Neuron (in vitro differentiated cells): Measurements from ENCODE around the gene ETFDH.
"Not testable (repeated sequence)": the region's sequence is repeated elsewhere in the genome, so short reads cannot be mapped to it uniquely, and the experiment has no call there.

Experiments used
- H2AFZ ChIP-seq: one replicate; pipeline ENCODE4 v1.6.1; 2013; ENCODE audit warnings: low read depth, mild to moderate bottlenecking, inconsistent platforms, low read length, moderate library complexity
- H3K27me3 ChIP-seq: one replicate; pipeline ENCODE4 v1.6.1; 2013; ENCODE audit warnings: low read length; ENCODE audit not compliant: insufficient read depth
- H3K36me3 ChIP-seq: one replicate; pipeline ENCODE4 v1.6.1; 2013; ENCODE audit warnings: low read length; ENCODE audit not compliant: insufficient read depth
- H3K4me1 ChIP-seq: one replicate; pipeline ENCODE4 v1.6.1; 2013; ENCODE audit warnings: low read length; ENCODE audit not compliant: insufficient read depth
- H3K4me3 ChIP-seq: 2 replicates; pipeline ENCODE4 v1.5.1; 2013; ENCODE audit warnings: mild to moderate bottlenecking, low read length, moderate library complexity
- H3K9me3 ChIP-seq: one replicate; pipeline ENCODE4 v1.6.1; 2013; ENCODE audit warnings: low read length

The ETFDH gene

DNA sequence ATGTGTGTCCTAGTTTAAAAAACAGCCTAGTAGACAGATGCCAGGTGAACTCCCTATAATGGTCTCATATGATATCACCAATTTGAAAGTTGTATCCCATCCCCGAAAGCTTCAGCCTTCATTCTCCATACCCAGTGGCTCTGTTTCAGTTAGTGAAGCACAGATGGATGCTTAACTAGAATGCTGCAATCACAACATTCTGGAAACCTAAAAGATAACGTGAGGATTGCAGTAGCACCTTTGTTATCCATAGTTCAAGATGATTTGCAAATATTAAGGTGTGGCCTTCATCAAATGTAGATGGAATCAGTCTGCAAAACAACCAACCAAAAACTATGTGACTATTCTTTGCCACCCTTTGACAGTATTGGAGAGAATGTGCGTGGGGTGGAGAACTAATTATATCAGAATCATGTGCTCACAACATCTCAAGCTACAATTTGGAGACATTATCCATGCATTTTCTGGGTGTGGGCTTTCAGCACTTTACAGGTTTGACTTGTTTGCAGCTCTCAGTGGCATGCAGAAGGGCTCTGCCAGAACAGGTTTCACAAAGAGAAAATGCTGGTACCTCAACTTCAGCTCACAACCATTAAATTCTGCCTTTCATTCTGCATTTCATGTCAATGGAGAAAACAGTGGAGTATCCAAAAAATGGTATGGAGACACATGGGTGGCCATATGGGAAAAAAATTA, 69.4 kb downstream of the ETFDH start:
- H3K27me3 ChIP-seq: peaks cover 4% of the 10 kb centered on the region
- H2AFZ ChIP-seq: no peak overlapping the region
- H3K36me3 ChIP-seq: no peaks in the 10 kb centered on the region
- H3K4me1 ChIP-seq: no peaks in the 10 kb centered on the region
- H3K4me3 ChIP-seq: no peak overlapping the region
- H3K9me3 ChIP-seq: no peaks in the 10 kb centered on the region

DNA sequence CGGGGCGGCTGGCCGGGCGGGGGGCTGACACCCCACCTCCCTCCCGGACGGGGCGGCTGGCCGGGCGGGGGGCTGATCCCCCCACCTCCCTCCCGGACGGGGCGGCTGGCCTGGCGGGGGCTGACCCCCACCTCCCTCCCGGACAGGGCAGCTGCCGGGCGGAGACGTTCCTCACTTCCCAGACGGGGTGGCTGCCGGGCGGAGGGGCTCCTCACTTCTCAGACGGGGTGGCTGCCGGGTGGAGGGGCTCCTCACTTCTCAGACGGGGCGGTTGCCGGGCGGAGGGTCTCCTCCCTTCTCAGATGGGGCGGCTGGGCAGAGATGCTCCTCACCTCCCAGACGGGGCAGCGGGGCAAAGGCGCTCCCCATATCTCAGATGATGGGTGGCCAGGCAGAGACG, 74.4 kb downstream of the ETFDH start:
- not testable (repeated sequence) for H3K4me1 ChIP-seq, H3K4me3 ChIP-seq, H3K9me3 ChIP-seq, H3K36me3 ChIP-seq, H2AFZ ChIP-seq, H3K27me3 ChIP-seq

DNA sequence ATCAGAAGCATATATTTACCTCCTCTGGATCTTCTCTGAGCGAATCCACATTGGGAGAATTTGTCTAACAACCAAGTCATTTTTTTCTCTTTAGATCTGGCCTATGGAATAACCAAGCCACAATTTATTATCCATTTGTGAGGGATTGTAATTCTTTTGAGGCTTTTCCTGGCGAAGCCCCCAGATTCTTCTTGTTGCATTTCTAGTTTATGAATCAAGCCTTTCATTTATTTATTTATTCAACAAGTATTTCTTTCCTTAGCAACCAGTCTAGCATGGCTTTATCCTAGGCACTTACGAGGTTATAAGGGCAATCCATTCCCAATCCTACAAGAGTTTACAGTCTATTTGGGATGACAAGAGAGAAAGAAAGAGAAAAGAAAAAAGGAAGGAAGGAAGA, 78.3 kb downstream of the ETFDH start:
- H3K9me3 ChIP-seq: no peaks in the 10 kb centered on the region
- H3K36me3 ChIP-seq: no peaks in the 10 kb centered on the region
- no peak overlapping the region for H3K4me3 ChIP-seq

DNA sequence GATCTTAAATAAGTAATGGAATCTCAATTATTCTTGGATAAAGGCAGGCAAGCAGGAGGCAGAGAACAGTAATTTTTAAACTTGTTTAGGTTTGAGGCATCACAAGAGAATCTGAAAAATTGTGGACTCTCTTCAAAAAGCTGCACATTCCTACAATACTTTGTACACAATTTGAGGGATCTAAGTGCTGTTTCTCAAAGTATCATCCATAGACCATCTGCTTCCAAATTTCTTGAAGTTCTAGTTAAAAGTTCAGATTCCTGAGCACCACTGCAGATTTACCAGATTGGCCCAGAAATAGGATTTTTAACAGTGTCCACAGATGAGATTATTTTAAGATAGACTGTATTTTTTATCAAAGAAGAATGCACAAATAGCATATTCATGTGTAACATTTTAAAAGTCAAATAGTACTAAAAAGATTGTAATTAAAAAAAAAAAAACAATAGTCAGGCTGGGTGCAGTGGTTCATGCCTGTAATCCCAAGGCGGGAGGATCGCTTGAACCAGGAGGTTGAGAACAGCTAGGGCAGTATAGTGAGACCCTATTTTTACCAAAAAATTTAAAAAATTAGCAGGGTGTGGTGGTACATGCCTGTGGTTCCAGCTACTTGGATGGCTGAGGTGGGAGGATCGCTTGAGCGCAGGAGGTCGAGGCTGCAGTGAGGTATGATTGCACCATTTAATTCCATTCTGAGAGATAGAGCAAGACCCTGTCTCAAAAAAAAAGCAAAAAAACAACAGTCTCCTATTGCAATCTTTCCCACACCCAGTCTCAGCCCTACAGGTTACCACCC, 82.5 kb downstream of the ETFDH start:
- H2AFZ ChIP-seq: no peak overlapping the region
- H3K36me3 ChIP-seq: no peaks in the 10 kb centered on the region
- no peaks in the 10 kb centered on the region for H3K4me1 ChIP-seq
- no peak overlapping the region for H3K4me3 ChIP-seq
- no peaks in the 10 kb centered on the region for H3K27me3 ChIP-seq
- no peaks in the 10 kb centered on the region for H3K9me3 ChIP-seq

More for the DNA sequence above, 78.3 kb downstream of the ETFDH start:
- Histone ChIP-seq H3K27me3 (no peaks in the 10 kb centered on the region), H3K4me1 (no peaks in the 10 kb centered on the region), H2AFZ (no peak overlapping the region)

DNA sequence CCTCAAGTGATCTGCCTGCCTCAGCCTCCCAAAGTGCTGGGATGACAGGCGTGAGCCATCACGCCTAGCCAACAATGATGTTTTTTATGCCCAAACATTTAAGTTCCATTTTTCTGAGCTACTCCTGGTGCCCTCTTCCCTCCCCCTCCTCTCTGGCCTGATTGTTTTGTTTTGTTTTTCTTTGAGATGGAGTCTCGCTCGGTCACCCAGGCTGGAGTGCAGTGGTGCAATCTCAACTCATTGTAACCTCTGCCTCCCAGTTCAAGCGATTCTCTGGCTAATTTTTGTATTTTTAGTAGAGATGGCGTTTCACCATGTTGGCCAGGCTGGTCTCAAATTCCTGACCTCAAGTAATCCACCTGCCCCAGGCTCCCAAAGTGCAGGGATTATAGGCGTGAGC, 83.7 kb downstream of the ETFDH start:
- not testable (repeated sequence) for H3K4me3 ChIP-seq, H3K4me1 ChIP-seq, H3K36me3 ChIP-seq, H2AFZ ChIP-seq, H3K9me3 ChIP-seq, H3K27me3 ChIP-seq

DNA sequence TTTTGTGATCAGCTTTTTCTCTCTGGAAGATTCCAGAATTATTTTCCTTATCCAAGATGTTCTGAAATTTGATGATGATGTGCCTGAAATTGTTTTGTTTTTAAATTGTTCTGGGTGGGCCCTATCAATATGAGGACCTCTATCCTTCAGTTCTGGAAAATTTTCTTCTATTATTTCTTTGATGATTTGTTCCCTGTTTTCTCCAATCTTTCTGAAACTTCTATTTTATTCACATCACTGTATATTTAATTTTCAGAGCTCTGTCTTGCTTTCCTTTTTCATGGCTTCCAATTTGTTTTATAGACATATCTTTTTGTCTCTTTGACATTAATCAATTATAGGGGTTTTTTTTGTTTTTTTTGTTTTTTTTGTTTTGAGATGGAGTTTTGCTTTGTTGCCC, 84.5 kb downstream of the ETFDH start:
- Histone ChIP-seq H3K9me3 (no peaks in the 10 kb centered on the region), H3K4me1 (no peaks in the 10 kb centered on the region), H2AFZ (no peak overlapping the region), H3K27me3 (no peaks in the 10 kb centered on the region), H3K4me3 (no peak overlapping the region), H3K36me3 (no peaks in the 10 kb centered on the region)

DNA sequence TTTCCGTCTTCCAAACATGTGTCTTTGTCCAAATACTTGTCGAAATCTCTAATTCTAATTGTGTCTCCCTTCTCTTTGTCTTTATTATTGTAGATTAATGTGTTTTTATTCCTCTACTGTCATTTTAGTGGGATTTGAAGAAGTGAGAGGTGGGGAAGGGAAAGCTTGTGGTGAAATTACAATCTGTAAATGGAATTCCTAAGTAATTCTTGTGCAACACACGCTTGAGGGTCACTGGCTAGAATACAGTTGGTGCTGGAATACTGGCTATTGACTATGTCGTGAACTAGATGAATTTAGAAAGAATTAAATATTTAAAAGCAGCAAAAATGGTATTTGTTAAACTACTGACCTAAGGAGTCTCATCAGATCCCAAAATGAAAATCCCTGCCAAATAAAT, 86.0 kb downstream of the ETFDH start:
- no peak overlapping the region for H3K4me3 ChIP-seq
- no peaks in the 10 kb centered on the region for H3K27me3 ChIP-seq
- no peaks in the 10 kb centered on the region for H3K9me3 ChIP-seq
- no peak overlapping the region for H2AFZ ChIP-seq
- H3K4me1 ChIP-seq: no peaks in the 10 kb centered on the region
- no peaks in the 10 kb centered on the region for H3K36me3 ChIP-seq

DNA sequence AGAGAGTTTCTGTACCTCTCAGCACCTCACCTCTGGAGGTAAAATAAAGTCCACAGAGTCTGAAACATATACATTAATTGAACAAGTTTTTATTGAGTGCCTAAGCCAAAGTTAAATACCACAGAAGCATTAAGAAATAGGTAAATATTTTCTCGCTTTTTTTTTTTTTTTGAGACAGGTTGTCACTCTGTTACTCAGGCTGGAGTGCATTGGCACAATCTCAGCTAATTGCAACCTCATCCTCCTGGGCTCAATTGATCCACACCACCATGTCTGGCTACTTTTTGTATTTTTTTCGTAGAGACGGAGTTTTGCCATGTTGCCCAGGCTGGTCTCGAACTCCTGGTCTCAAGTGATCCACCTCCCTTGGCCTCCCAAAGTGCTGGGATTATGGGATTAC, 86.6 kb downstream of the ETFDH start:
- no peak overlapping the region for H2AFZ ChIP-seq
- H3K4me3 ChIP-seq: no peak overlapping the region
- H3K27me3 ChIP-seq: no peaks in the 10 kb centered on the region
- no peaks in the 10 kb centered on the region for H3K4me1 ChIP-seq
- no peaks in the 10 kb centered on the region for H3K36me3 ChIP-seq
- H3K9me3 ChIP-seq: no peaks in the 10 kb centered on the region
